ENCODE results near the gene CTU2.

DNA sequence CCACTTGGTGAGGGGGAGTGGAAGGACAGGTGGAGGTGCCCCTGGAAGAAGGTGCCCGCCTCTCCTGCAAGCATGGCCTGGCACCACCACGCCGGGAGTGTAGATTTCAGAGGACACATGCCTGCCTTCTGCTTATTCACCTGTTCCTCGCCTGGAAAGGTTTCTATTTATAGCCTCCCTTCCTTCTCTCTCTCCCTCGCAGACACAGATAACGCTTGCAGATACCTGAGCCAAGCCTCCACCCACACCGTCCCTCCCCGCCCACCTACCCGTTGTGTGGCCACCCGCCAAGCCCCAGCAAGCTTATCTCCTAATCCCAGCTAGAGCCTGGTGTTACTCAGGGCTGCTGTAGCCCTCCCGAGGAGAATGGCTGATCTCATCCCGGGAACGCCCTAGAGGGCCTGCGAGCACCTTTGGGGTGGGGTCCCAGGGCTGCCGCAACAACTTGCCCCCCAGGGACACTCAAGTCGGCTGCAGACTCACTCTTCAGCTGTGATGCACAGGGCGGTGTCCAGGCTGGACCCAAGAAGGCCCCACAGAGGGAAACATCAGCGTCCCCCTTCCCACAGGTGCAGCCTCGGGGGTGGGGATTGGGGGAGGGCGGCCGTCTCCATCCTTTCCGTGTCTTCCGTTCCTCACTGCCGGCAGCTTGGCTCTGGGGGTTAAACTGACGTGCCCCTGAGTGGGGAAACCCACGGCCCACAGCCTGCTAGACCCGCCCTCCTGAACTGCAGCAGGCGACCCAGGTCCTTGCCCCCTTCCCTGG lies 18.1 kb upstream of the CTU2 start:
- TF ChIP-seq CTCF (IDR thresholded peaks at IDR 0.05; ENCODE audit: poor library complexity) (no peak), EZH2 (IDR thresholded peaks at IDR 0.05; ENCODE audit: borderline replicate concordance) (no peak), EZH2phosphoT487 (IDR thresholded peaks at IDR 0.05; ENCODE audit: low read depth, severe bottlenecking, unreplicated experiment) (no peak)

All from hepatocyte (in vitro differentiated cells).